ENCODE results near the gene GTPBP2. TPM values are rescaled to one million over a fixed set of nuclear protein-coding genes. Genes with fewer than 3 reads are reported as not detected.

GTPBP2 gene
- total and polyA plus RNA-seq, 10 donors = 29.6 to 100 (median 59.9) TPM

DNA sequence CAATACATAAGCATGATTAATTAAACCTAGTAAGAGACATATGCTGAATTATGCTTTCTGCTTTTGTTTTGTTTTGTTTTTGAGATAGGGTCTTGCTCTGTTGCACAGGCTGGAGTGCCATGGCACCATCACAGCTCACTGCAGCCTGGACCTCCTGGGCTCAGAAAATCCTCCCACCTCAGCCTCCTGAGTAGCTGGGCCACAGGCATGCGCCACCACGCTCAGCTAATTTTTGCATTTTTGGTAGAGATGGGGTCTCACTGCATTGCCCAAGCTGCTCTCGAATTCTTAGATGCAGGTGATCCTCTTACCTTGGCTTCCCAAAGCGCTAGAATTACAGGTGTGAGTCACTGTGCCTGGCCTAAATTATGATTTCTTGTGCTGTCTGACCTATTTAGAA is 57.0 kb downstream of the GTPBP2 start:
- no peak overlapping the region for H3K27ac ChIP-seq
- DNase-seq = no peak
- no peaks in the 10 kb centered on the region for H3K27me3 ChIP-seq (replicated peaks in 1 of 7)
- WGBS, 5 donors = 94 to 98% (median 95%) methylated on average over 4 of the region's 4 CpGs
- H3K4me1 ChIP-seq = peaks cover 14 to 29% (median 25%) of the 10 kb centered on the region in 6 donors
- H3K4me3 ChIP-seq = no peak overlapping the region
- no peaks in the 10 kb centered on the region for H3K9me3 ChIP-seq
- TF ChIP-seq POLR2A (IDR thresholded peaks at IDR 0.05) (no peak), POLR2AphosphoS5 (IDR thresholded peaks at IDR 0.05) (no peak)
- TF ChIP-seq, protein P1, sequence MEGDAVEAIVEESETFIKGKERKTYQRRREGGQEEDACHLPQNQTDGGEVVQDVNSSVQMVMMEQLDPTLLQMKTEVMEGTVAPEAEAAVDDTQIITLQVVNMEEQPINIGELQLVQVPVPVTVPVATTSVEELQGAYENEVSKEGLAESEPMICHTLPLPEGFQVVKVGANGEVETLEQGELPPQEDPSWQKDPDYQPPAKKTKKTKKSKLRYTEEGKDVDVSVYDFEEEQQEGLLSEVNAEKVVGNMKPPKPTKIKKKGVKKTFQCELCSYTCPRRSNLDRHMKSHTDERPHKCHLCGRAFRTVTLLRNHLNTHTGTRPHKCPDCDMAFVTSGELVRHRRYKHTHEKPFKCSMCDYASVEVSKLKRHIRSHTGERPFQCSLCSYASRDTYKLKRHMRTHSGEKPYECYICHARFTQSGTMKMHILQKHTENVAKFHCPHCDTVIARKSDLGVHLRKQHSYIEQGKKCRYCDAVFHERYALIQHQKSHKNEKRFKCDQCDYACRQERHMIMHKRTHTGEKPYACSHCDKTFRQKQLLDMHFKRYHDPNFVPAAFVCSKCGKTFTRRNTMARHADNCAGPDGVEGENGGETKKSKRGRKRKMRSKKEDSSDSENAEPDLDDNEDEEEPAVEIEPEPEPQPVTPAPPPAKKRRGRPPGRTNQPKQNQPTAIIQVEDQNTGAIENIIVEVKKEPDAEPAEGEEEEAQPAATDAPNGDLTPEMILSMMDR (IDR thresholded peaks at IDR 0.05 in 8 of 11, conservative IDR thresholded peaks at IDR 0.05 in 3 of 11) = no peak
- intact Hi-C loops (cut with DNase I; ENCODE audit: low total_unique reads) = no loop called here
- H3K36me3 ChIP-seq = peaks cover 0 to 63% (median 51%) of the 10 kb centered on the region in 6 donors

DNA sequence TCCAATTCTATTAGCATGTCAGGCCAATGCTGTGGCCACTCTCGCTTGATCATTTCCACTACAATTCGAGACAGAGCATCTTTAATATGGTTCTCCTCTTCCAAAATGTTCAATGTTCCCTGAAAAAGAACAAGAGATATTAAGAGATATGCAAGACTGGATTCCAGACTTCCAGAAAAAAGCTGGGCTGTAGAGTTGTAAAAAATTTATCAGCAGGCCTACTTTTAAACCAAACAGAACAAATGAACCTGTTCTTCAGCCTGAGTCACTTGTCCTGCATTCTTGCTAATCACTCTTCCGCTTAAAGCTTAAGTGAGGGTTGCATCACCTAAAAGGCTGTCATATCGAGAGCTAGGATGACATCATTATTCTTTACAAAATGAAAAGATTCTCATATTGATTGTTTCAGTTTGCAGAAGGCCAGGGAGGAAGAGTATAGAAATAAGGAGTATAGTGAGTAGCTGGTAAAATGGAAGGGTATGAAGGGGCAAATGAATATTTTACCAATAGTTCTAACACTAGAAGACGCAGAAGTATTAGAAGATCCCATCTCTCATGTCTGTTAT is 58.1 kb downstream of the GTPBP2 start:
- H3K4me3 ChIP-seq = no peak overlapping the region
- no peak for DNase-seq
- no peaks in the 10 kb centered on the region for H3K9me3 ChIP-seq
- peaks cover 8 to 21% (median 17%) of the 10 kb centered on the region in 6 donors for H3K4me1 ChIP-seq
- H3K27me3 ChIP-seq (replicated peaks in 1 of 7) = no peaks in the 10 kb centered on the region
- peaks cover 6 to 74% (median 61%) of the 10 kb centered on the region in 6 donors for H3K36me3 ChIP-seq
- intact Hi-C loops (cut with DNase I; ENCODE audit: low total_unique reads) = no loop called here
- TF ChIP-seq POLR2AphosphoS5 (IDR thresholded peaks at IDR 0.05) (no peak), POLR2A (IDR thresholded peaks at IDR 0.05) (no peak)
- TF ChIP-seq, protein P1 (IDR thresholded peaks at IDR 0.05 in 8 of 11, conservative IDR thresholded peaks at IDR 0.05 in 3 of 11) = no peak
- H3K27ac ChIP-seq = no peak overlapping the region
- 79 to 92% (median 82%) methylated on average over 5 of the region's 5 CpGs for WGBS, 5 donors

Other genes with a start within 250 kb of the GTPBP2 start
- 10 to 100 TPM; 19.4 to 52.6 (median 35.0) TPM for gene ABCC10, start 201.7 kb downstream of the GTPBP2 start, total RNA-seq
- gene ABCC10, start 201.7 kb downstream of the GTPBP2 start, polyA plus RNA-seq = 10 to 100 TPM; 13.1 to 28.6 (median 28.5) TPM
- under 1 TPM in 5 of 7 donors, not detected in 2; 0.38 to 0.68 (median 0.54) TPM for gene DLK2, start 173.7 kb downstream of the GTPBP2 start, total RNA-seq
- under 1 TPM; 0.12 to 0.26 (median 0.17) TPM for gene DLK2, start 173.7 kb downstream of the GTPBP2 start, polyA plus RNA-seq
- 10 to 100 TPM; 32.1 to 40.0 (median 37.7) TPM for gene TJAP1, start 151.7 kb downstream of the GTPBP2 start, total RNA-seq
- 10 to 100 TPM; 13.5 to 32.1 (median 27.4) TPM for gene TJAP1, start 151.7 kb downstream of the GTPBP2 start, polyA plus RNA-seq
- 1 to 10 TPM in 2 of 7 donors, under 1 TPM in 5; 0.54 to 1.3 (median 0.76) TPM for gene LRRC73, start 118.9 kb downstream of the GTPBP2 start, total RNA-seq
- under 1 TPM; 0.11 to 0.19 (median 0.11) TPM for gene LRRC73, start 118.9 kb downstream of the GTPBP2 start, polyA plus RNA-seq
- 10 to 100 TPM; 57.0 to 80.1 (median 71.1) TPM for gene YIPF3, start 112.3 kb downstream of the GTPBP2 start, total RNA-seq
- gene YIPF3, start 112.3 kb downstream of the GTPBP2 start, polyA plus RNA-seq = 10 to 100 TPM; 38.0 to 49.9 (median 38.4) TPM
- gene POLR1C, start 112.2 kb downstream of the GTPBP2 start, total RNA-seq = 10 to 100 TPM; 24.1 to 32.6 (median 28.1) TPM
- gene POLR1C, start 112.2 kb downstream of the GTPBP2 start, polyA plus RNA-seq = 10 to 100 TPM; 27.9 to 30.1 (median 29.1) TPM
- gene XPO5, start 53.2 kb downstream of the GTPBP2 start, total RNA-seq = 10 to 100 TPM; 20.4 to 33.1 (median 24.8) TPM
- gene XPO5, start 53.2 kb downstream of the GTPBP2 start, polyA plus RNA-seq = 1 to 10 TPM; 7.1 to 9.4 (median 8.2) TPM
- 10 to 100 TPM; 10.5 to 23.0 (median 12.9) TPM for gene POLH, start 53.1 kb downstream of the GTPBP2 start, total RNA-seq
- gene POLH, start 53.1 kb downstream of the GTPBP2 start, polyA plus RNA-seq = 1 to 10 TPM; 4.1 to 5.2 (median 4.4) TPM
- 10 to 100 TPM; 18.9 to 33.4 (median 22.2) TPM for gene MAD2L1BP, start 6.6 kb upstream of the GTPBP2 start, total RNA-seq
- 10 to 100 TPM; 19.0 to 23.2 (median 19.8) TPM for gene MAD2L1BP, start 6.6 kb upstream of the GTPBP2 start, polyA plus RNA-seq
- under 1 TPM in 4 of 7 donors, not detected in 3; 0.18 to 0.63 (median 0.26) TPM for gene RSPH9, start 15.8 kb upstream of the GTPBP2 start, total RNA-seq
- gene RSPH9, start 15.8 kb upstream of the GTPBP2 start, polyA plus RNA-seq = under 1 TPM; 0.17 to 0.35 (median 0.20) TPM
- 10 to 100 TPM; 29.8 to 37.6 (median 30.9) TPM for gene MRPS18A, start 58.5 kb upstream of the GTPBP2 start, total RNA-seq
- gene MRPS18A, start 58.5 kb upstream of the GTPBP2 start, polyA plus RNA-seq = 10 to 100 TPM; 28.0 to 48.6 (median 34.3) TPM
- gene VEGFA, start 140.9 kb upstream of the GTPBP2 start, total RNA-seq = 100 to 1,000 TPM; 112 to 486 (median 203) TPM
- gene VEGFA, start 140.9 kb upstream of the GTPBP2 start, polyA plus RNA-seq = 10 to 100 TPM; 31.0 to 56.6 (median 36.0) TPM